ENCODE data around the gene SOHLH1. TPM values are rescaled to one million over a fixed set of nuclear protein-coding genes. Genes with fewer than 3 reads are reported as not detected.

Gene SOHLH1
- total RNA-seq, 3 donors from 2014 or later = not detected

DNA sequence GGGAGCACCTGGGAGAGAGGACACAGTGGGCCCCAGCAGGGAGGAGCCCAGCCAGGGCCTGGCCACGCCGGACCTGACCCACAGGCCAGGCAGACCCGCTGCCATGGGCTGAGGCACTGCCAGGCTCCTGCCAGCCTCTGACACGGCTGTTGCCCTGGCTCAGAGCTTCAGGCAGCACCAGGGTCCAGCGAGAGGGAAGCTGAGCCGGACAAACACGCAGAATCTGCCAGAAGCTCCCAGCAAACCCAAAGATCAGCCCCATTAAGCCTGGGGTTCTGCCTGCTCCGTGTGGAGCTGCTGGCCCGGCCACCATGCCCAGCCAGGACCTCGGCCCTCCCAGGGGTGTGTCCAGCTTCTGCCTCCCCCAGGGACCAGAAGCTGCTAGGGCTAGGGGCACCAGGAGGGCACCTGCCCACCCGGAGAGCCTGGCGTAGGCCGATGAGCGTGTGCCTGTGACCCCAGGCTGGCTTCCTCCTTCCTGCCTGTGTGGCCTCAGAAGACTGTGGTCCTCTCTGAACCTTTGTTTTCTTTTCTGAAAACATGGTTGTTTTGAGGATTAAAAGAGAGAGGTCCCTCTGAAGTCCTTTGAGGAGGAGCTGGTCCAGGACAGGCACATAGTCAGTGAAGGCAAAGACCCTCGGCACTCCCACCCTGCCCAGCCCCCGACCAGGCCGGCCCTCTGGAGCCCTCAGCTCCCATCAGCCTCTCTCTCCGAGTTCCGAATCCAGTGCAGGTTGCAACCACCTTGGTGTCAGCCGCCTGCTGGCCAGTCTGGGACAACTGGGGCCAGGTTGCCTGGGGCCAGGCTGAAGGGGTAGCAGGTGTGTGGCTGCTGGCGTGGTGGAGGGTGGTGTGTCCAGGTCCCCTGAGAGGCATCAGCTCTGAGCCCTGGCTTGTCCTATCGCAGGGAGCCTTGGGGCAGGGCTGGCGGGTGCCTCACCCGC, 42.3 kb upstream of the SOHLH1 start:
- no peak for DNase-seq (ENCODE audit: low spot score in 2 of 2)
- H3K27me3 ChIP-seq = peaks cover 0 to 86% of the 10 kb centered on the region in 2 donors
- no peak overlapping the region for H3K27ac ChIP-seq
- no peaks in the 10 kb centered on the region for H3K4me1 ChIP-seq
- no peaks in the 10 kb centered on the region for H3K9me3 ChIP-seq
- intact Hi-C loops (cut with DNase I; ENCODE audit: low total_unique reads) = no loop called here
- no peak overlapping the region for H3K4me3 ChIP-seq
- TF ChIP-seq POLR2AphosphoS5 (IDR thresholded peaks at IDR 0.05) (no peak), POLR2A (IDR thresholded peaks at IDR 0.05) (no peak)
- TF ChIP-seq, protein P1, sequence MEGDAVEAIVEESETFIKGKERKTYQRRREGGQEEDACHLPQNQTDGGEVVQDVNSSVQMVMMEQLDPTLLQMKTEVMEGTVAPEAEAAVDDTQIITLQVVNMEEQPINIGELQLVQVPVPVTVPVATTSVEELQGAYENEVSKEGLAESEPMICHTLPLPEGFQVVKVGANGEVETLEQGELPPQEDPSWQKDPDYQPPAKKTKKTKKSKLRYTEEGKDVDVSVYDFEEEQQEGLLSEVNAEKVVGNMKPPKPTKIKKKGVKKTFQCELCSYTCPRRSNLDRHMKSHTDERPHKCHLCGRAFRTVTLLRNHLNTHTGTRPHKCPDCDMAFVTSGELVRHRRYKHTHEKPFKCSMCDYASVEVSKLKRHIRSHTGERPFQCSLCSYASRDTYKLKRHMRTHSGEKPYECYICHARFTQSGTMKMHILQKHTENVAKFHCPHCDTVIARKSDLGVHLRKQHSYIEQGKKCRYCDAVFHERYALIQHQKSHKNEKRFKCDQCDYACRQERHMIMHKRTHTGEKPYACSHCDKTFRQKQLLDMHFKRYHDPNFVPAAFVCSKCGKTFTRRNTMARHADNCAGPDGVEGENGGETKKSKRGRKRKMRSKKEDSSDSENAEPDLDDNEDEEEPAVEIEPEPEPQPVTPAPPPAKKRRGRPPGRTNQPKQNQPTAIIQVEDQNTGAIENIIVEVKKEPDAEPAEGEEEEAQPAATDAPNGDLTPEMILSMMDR (IDR thresholded peaks at IDR 0.05) = no peak
- no peaks in the 10 kb centered on the region for H3K36me3 ChIP-seq

GRCh38 chr9:135739271-135740220, 40.3 kb upstream of the SOHLH1 start:
- no peak for DNase-seq (ENCODE audit: low spot score in 2 of 2)
- Histone ChIP-seq H3K36me3 (no peaks in the 10 kb centered on the region), H3K4me1 (no peaks in the 10 kb centered on the region), H3K27ac (no peak overlapping the region), H3K9me3 (no peaks in the 10 kb centered on the region), H3K27me3 (peaks cover 0 to 92% of the 10 kb centered on the region in 2 donors), H3K4me3 (no peak overlapping the region)
- intact Hi-C loops (cut with DNase I; ENCODE audit: low total_unique reads) = no loop called here
- TF ChIP-seq, protein P1 (IDR thresholded peaks at IDR 0.05) = no peak
- no peak for TF ChIP-seq POLR2AphosphoS5 (IDR thresholded peaks at IDR 0.05)
- TF ChIP-seq POLR2A (IDR thresholded peaks at IDR 0.05) = no peak

DNA sequence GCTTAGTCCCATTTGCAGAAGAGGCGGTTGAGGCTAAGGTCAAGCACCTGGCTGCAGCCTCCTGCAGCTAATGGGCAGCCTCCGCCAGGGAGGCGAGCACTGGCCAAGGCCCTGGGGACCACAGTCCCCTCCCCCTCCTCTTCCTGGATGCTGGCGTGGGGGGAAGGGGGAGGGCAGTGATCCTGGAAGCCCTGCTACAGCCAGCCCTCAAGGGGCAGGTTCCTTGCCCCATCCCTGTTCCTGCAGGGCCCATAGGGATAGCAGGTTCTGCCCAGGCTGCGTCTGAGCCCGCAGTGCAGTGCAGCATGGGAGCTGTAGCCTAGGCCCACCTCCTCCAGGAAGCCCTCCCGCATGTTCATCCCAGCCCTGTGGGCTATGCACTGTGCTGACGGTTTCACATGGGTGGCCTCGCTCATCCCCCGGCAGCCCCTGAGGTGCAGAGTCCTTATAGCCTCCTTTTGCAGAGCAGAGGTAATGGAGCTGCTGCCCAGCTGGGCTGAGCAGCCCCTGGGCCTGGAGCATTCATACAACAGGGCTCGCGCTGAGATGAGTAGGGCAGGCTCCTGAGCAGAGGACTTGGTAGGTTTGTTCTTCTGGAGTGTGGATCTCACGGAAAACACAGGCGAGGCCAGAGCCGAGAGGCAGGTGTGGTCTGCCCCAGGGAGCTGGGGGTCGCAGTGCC, 38.7 kb upstream of the SOHLH1 start:
- Histone ChIP-seq H3K4me3 (no peak overlapping the region), H3K4me1 (no peaks in the 10 kb centered on the region), H3K27ac (no peak overlapping the region), H3K36me3 (no peaks in the 10 kb centered on the region), H3K9me3 (no peaks in the 10 kb centered on the region), H3K27me3 (peaks cover 0 to 87% of the 10 kb centered on the region in 2 donors)
- no peak for TF ChIP-seq POLR2A (IDR thresholded peaks at IDR 0.05)
- TF ChIP-seq POLR2AphosphoS5 (IDR thresholded peaks at IDR 0.05) = no peak
- TF ChIP-seq, protein P1 (IDR thresholded peaks at IDR 0.05) = no peak
- no peak for DNase-seq (ENCODE audit: low spot score in 2 of 2)
- intact Hi-C loops (cut with DNase I; ENCODE audit: low total_unique reads) = loop anchor here (1.0 kb wide), 1 partner anchor 28 kb away; no protein-coding TSS in a partner anchor

DNA sequence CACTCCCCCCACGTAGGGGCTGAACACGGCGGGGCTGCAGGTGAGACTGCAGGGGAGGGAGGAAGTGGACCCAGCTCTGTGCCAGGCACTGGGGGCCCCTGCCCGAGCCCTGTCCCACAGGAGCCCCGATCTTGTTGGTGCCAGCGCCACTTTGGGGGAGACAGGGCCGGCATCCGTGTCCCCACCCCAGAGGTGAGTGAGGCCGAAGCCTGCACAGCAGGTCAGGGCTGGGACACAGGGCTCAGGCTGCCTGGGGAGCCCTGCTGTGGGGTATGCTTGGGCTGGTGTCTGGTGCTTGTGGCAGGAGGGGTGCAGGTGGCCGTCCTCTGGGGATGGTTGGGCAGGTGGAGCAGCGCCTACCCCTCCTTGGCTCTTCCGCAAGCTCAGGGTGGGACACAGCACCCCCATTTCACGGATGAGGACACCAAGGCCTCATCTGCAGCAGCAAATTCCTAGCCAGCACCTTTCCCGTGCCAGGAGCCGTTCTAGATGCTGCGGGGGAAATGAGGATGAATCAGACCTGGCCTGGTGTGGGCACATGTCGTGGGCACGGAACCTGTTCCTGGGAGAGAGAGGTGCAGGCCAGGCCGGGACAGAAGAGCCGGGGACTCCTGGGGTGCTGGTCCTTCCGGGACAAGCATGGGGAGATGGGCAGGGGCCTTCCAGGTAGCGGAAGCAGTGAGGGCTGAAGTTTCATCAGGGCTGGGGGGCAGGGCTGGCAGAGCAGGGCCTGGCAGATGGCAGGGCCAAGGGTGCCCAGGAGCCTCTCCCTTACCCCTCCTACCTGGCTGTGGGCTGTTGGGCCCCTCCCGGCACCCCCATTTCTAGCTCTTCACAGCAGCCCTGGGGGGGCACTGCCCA, 37.9 kb upstream of the SOHLH1 start:
- Histone ChIP-seq H3K4me3 (no peak overlapping the region), H3K4me1 (no peaks in the 10 kb centered on the region), H3K9me3 (peaks cover 0 to 6% of the 10 kb centered on the region in 2 donors), H3K27ac (no peak overlapping the region), H3K36me3 (no peaks in the 10 kb centered on the region), H3K27me3 (peaks cover 0 to 86% of the 10 kb centered on the region in 2 donors)
- no peak for TF ChIP-seq POLR2AphosphoS5 (IDR thresholded peaks at IDR 0.05)
- TF ChIP-seq POLR2A (IDR thresholded peaks at IDR 0.05) = no peak
- TF ChIP-seq, protein P1 (IDR thresholded peaks at IDR 0.05) = no peak
- no peak for DNase-seq (ENCODE audit: low spot score in 2 of 2)
- intact Hi-C loops (cut with DNase I; ENCODE audit: low total_unique reads) = loop anchor here (1.0 kb wide), 1 partner anchor 29 kb away; no protein-coding TSS in a partner anchor
